ENCODE measurements around the gene LIPC.

GRCh38 chr15:58396181-58396580, 35.6 kb upstream of the LIPC start:
- TF ChIP-seq CTCF (IDR thresholded peaks at IDR 0.05; ENCODE audit: extremely low read depth in 1 of 2, insufficient read depth in 1 of 2, low read depth in 1 of 2, low read length in 2 of 2) (no peak), EZH2 (IDR thresholded peaks at IDR 0.05; ENCODE audit: borderline replicate concordance, low read depth, low read length, severe bottlenecking) (no peak), POLR2AphosphoS5 (IDR thresholded peaks at IDR 0.05; ENCODE audit: insufficient read depth, low read depth, low read length) (no peak), POLR2A (IDR thresholded peaks at IDR 0.05; ENCODE audit: low read depth, low read length) (no peak)

Measured in endothelial cell of umbilical vein (primary cell).